ENCODE measurements around the gene AGRP.

Gene AGRP

DNA sequence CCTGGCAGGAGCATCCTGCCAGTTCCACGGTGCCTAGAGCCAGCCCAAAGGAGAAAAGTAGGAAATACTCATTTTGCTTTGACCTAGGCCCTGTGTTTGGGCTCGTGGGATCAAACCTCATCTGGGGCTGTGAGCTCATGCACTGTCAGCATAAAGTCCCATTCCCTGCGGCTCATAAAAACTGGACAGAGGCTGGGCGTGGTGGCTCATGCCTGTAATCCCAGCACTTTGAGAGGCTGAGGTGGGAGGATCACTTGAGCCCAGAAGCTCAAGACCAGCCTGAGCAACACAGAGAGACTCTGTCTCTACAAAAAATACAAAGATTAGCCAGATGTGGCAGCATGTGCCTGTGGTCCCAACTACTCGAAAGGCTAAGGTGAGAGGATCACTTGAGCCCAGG is 20.3 kb downstream of the AGRP start:
- no peak for DNase-seq (ENCODE audit: low read depth)

GRCh38 chr16:67462279-67462655 is 21.1 kb downstream of the AGRP start:
- DNase-seq (ENCODE audit: low read depth), result no peak

GRCh38 chr16:67461600-67462278 is 21.6 kb downstream of the AGRP start:
- DNase-seq (ENCODE audit: low read depth), result no peak

GRCh38 chr16:67460961-67461360 is 22.4 kb downstream of the AGRP start:
- DNase-seq (ENCODE audit: low read depth), result no peak

DNA sequence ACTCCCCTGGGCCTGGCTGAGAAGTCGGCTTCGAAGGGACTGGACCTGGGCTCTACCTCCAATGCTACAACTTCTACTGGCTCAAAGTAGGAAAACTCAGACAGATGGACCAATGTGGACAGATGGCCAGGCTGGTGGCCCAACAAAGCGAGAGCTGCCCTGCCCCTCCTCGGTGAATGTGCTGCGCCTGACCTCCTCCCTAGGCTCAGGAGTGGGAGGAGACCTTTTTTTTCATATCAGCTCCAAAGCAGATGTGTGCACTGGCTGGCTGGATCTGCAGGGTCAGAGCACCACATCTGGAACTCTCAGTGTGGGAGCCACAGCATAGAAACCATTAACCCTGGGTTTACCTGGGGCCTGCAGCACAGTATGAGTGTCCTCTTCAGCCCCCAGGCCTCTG is 23.2 kb downstream of the AGRP start:
- DNase-seq (ENCODE audit: low read depth), result no peak

GRCh38 chr16:67459861-67460150 is 23.5 kb downstream of the AGRP start:
- no peak for DNase-seq (ENCODE audit: low read depth)

GRCh38 chr16:67459066-67459860 is 24.1 kb downstream of the AGRP start:
- DNase-seq (ENCODE audit: low read depth), result no peak

DNA sequence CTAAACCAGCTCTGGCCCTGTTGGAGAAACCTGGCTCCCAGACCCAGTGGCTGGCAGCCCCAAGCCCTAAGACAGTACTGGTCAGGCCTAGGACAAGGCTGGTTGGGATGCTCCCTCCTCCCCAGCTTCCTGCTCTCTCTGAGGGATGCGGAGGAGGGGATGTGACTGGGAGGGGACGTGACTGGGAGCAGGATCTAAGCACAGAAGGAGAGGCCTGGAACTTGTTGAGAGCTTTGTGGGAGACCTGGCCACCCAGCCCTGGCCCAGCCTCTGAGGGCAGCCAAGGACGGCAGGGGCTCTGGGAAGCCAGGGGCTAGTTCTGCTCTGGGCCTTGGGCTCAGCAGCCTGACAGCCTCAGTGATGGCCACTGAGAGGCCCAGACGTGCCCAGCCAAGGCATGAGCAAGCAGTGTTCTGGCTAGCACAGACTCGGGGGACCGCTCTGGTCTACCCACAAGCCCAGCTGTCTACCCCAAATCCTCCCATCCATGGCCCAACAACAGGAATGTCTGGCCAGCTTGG is 25.2 kb downstream of the AGRP start:
- no peak for DNase-seq (ENCODE audit: low read depth)

DNA sequence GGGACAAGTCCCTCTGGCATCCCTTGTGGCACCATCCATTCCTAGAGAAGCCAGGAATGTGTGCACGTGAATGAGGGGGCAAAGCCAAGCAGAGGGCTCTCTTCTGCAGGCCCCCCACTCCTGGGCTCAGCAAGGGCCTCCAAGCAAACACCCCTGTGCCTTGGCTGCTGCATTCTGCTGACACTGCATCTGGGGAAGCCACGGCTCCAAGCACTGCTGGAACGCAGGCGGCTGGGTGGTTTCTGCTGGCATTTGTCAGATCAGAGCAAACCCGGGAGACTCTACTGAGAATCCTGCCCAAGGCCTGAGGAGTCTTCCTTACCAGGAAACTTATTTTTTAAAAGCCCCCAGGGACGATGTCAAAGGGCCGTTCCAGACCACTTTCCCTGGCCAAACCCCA is 25.7 kb downstream of the AGRP start:
- DNase-seq (ENCODE audit: low read depth), result no peak

DNA sequence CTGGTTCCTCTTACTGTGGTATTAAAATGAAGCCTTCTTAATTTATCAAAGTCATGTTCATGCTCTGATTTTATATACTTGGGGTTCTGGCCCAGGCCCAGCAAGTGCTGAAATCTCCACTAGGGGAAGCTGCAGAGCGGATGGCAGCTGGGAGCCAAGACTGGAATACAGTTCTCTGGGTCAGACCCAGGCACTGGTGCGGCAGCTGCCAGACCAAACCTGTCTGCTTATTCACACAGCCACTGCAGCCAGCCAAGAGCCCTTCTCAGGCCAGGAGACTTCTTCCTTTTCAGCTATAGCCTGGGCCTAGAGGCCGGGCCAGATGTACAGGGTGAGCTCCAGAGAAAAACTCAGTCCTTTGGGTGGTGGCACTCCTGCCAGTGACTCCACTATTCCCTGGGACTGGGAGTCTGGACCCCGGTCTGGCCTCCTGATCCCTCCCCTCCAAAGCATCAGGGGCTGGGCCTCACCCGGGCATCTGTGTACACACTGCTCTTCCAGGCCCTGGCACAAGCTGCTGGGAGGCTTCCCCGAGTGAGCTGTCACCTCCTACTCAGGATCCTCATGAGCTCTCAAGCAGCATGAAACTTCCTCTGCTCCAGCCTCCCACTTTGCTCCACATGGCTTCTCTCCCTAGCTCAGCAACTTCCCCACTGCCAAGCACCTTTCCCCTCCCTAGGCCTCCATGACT is 26.8 kb downstream of the AGRP start:
- DNase-seq (ENCODE audit: low read depth), result no peak

GRCh38 chr16:67454852-67455251 is 28.5 kb downstream of the AGRP start:
- DNase-seq (ENCODE audit: low read depth), result no peak

DNA sequence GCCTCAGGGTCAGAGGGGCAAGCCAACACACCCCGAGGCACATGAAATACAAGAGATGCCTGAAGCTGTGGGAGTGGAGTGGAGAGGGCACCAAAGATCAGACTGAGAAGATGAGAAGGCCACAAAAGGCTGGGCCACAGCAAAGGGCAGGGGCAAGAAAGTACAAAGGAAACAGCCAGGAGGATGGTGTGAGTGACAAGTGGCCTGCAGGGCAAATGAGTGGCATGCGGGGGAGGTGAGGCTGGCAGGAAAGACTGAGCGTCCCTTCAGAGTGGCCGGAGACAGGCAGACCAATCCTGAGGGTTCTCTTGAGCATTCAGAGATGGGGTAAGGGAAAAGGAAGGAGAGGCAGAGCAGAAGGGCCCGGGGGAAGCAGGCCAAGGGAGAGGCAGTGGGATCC is 29.2 kb downstream of the AGRP start:
- no peak for DNase-seq (ENCODE audit: low read depth)

GRCh38 chr16:67451704-67452435 is 31.5 kb downstream of the AGRP start:
- DNase-seq (ENCODE audit: low read depth), result no peak

DNA sequence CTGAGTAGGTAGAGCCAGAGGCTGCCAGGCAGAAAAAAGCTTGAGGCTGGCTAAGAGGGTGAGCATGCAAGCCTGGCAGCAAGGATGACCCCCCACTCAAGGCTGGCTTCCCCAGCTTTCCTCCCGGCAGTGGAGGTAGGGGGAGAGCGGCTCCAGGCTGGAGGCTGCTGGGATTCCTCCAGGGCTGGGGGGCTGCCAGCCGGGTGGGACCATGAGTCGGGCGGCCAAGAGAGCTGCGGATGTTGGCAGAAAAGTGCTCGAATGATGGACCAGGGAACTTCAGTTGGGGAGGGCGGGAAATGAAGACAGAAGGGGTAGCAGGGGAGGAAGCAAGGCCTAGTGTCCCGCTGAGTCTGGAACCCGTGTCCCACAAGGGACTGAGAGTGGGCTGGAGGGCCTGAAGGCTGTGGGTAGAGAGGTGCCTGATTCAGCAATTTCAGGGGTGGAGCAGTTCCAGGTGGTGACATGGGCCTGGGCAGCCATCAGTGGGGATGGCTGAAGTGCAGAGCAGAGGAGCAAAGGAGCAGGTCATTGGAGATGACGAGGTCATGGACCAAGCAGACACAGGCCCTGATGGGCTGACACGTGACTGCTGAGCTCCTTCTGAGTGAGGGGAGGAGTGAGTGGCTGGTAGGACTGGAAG is 32.2 kb downstream of the AGRP start:
- no peak for DNase-seq (ENCODE audit: low read depth)

- DNase-seq (ENCODE audit: low read depth), result no peak
These were observed 33.6 kb downstream of the AGRP start for GRCh38 chr16:67449739-67450138.

DNA sequence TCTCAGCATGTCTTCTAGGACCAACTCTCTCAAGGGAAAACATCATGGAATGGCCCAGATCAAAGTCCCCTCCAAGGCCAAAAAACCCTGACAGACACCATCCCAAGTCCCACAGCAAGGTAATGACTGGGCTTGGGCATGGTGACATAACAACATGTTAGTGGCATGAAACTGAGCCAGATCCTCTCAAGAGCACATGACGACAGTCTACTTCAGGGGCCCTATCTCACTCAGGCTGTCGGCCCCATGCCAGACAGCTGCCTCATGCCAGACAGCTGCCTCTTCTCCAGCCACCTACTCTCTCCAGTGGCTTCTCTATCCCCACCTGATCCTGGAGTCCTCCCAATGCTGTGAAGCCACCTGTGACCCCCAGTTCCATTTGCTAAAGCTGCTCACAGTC is 34.0 kb downstream of the AGRP start:
- no peak for DNase-seq (ENCODE audit: low read depth)

DNA sequence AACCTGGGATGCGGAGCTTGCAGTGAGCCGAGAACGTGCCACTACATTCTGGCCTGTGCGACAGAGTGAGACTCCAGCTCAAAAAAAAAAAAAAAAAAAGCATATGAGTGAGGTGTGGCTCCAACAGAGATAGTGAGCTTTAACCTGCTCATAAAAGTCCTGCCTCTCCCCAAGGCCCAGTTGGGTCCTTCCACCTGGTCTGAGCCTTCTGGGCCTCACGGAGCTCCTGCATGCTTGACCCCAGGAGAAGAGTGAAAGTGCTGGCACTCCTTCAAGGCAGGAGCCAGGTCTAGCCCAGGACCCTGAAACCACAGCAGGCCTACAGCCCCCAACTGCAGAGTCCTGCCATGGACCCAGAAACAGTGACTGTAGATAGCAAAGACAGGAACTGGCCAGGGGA is 34.8 kb downstream of the AGRP start:
- no peak for DNase-seq (ENCODE audit: low read depth)

DNA sequence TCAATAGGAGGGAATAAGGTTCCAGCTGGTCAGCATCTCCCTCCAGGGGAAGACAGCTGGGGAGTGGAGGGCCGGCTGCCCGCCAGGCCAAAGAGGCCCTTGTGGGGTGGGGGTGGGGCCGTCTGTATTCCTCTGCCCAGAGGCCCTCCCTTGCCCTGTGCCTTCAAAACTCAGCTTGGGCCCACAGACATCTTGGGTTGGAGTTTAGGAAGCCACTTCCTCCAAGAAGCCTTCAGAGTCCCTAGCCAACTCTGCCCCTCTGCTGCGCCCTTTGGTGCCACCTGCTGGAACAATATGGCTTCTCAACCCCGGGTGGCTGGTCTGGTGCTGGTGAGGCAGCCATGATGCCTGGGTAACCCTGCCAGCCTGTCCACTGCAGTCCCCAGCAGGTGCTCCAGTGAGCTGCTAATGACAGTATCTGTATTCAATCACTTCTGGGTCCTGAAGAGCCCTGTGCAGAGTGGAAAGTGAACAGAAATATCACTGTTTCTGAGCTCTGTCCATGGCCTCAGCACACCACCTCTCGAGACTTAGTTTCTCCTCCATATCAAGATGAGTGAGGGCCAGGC is 35.8 kb downstream of the AGRP start:
- peak; percentile 61 for DNase-seq (ENCODE audit: low read depth)

- no peak for DNase-seq (ENCODE audit: low read depth)
These were observed 36.3 kb downstream of the AGRP start for GRCh38 chr16:67446968-67447507.

DNA sequence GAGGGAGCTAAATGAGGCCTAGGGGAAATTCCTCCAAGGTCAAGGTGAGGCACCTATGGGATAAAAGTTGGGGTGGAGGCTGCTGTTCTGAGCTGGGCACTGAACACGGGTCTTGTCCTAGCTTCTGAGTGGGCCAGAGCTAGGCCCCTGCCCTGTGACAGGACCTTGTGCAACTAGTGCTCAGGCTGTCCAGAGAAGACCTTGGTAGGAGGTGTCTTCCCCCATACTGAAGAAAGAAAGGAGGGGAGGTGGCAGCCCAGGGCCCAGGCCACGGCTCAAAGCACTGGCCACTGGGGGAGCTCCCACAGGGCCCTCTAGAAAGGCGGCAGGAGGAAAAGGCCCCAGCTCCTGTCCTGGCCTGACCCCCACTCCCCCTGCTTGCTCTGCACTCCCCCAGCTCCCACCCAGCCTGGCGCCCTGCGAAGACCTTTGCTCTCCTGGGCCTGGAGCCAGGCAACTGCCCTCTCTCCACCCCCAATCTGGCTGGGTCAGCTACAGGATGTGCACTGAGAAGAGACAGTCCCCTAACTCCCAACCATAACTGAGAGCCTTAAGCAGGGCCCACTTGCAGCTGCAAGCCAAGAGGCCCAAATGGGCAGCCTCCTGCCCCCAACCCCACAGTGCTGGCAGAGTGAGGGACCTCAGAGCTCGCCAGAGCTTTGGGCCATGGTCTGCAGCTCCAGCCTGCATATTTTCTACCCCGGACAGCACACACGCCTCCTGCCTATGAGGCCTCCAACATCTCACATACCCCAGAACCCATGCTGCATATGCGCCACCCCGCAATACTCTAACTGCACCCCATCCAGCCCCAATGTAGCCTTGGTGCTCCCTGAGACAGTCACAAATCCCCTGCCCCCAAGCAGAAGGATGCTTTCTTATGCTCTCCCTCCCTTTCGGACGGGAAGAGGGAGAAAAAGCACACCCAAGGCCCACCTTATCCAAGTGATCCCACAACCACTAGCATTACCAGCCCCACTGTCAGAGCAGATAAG is 37.1 kb downstream of the AGRP start:
- no peak for DNase-seq (ENCODE audit: low read depth)
